Activated T-helper 2 cell treated with anti-CD3 and anti-CD28 coated beads, Interferon-gamma antibody, Interleukin-2, Interleukin-4, amounts not matched to agents 10 μg/mL and 5 μg/mL and 100 μg/mL, durations not matched to agents 14 hours and 24 hours and 36 hours (primary cell): ENCODE results near the gene GDPGP1. TPM values are rescaled to one million over a fixed set of nuclear protein-coding genes. Genes with fewer than 3 reads are reported as not detected.

Source experiments
- DNase-seq: peaks from one replicate; pipeline ENCODE4 v3.0.0; 2021; ENCODE audit warnings: low spot score
- H3K27ac Mint-ChIP-seq: one replicate; pipeline ENCODE4 v1.8.0; 2021; ENCODE audit warnings: mixed read lengths
- H3K27me3 Mint-ChIP-seq: one replicate; pipeline ENCODE4 v1.8.0; 2021; ENCODE audit warnings: low read depth, mixed read lengths
- H3K36me3 Mint-ChIP-seq: one replicate; pipeline ENCODE4 v1.8.0; 2021; ENCODE audit warnings: low read depth, mixed read lengths
- H3K4me1 Mint-ChIP-seq: one replicate; pipeline ENCODE4 v1.8.0; 2021; ENCODE audit warnings: low read depth, mixed read lengths
- H3K4me3 Mint-ChIP-seq: one replicate; pipeline ENCODE4 v1.8.0; 2021; ENCODE audit warnings: low read depth, mild to moderate bottlenecking, moderate library complexity, mixed read lengths
- H3K9me3 Mint-ChIP-seq: one replicate; pipeline ENCODE4 v1.8.0; 2021; ENCODE audit warnings: mixed read lengths
- intact Hi-C: fragments of 100-400 bp; cut with micrococcal nuclease; formaldehyde crosslinking; loops from one replicate; pipeline ENCODE4 v1.15.1; 2023
- total RNA-seq: library from RNA; stranded (reverse); gene quantifications from 2 replicates; pipeline ENCODE4 v1.2.3, GENCODE V29; 2022

GDPGP1 gene
- total RNA-seq, 1 donor from 2014 or later, result 12.0 TPM

DNA sequence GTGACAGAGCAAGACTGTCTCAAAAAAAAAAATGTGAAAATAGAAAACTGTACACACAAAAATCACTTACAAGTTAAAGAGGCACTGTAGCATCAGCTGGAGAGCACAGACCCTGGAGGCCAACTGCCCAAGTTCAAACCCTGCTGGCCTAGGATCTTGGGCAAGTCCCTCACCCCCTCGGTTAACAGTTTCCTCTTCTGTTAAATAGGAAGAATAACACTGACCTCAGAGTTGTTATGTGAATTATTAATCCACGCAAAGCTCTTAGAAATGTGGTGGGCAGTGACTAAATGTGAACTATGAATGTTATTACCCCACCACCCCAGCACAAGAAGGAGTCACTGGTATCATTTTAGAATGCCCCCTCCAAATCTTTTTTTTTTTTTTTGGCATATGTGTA, 11.5 kb upstream of the GDPGP1 start:
- Mint-ChIP-seq H3K4me1 (peaks cover 9% of the 10 kb centered on the region), H3K36me3 (peaks cover 15% of the 10 kb centered on the region), H3K27ac (no peak overlapping the region), H3K27me3 (no peaks in the 10 kb centered on the region), H3K4me3 (no peak overlapping the region), H3K9me3 (no peaks in the 10 kb centered on the region)
- intact Hi-C loops, result no loop called here
- DNase-seq, result no peak

DNA sequence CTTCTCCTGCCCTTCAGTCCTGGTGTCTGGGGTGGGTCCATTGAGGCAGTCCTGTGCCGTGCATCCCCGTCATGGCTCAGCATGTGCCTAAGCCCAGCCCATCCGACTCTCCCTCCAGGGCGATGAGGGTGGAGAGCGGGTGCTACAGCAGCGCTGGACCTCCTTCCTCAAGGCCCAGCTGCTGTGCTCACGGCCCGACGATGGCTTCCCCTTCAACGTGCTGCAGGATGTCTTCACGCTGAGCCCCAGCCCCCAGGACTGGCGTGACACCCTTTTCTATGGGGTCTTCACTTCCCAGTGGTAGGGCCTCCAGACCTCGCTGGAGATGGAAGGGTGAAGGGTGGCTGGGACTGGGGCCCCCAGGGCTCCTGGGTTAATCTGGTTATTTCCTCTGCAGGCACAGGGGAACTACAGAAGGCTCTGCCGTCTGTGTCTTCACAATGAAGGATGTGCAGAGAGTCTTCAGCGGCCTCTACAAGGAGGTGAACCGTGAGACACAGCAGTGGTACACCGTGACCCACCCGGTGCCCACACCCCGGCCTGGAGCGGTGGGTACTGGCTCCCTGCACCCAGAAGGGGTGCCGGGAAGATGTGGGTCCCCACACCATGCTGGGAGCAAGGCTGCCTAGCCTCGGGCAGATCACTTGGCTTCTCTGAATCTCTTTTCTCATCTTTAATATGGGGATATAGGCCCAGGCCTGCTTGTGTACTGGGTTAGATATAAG, 10.4 kb upstream of the GDPGP1 start:
- Mint-ChIP-seq H3K9me3 (no peaks in the 10 kb centered on the region), H3K36me3 (peaks cover 15% of the 10 kb centered on the region), H3K4me3 (no peak overlapping the region), H3K27ac (no peak overlapping the region), H3K27me3 (no peaks in the 10 kb centered on the region), H3K4me1 (peaks cover 7% of the 10 kb centered on the region)
- intact Hi-C loops, result no loop called here
- no peak for DNase-seq

DNA sequence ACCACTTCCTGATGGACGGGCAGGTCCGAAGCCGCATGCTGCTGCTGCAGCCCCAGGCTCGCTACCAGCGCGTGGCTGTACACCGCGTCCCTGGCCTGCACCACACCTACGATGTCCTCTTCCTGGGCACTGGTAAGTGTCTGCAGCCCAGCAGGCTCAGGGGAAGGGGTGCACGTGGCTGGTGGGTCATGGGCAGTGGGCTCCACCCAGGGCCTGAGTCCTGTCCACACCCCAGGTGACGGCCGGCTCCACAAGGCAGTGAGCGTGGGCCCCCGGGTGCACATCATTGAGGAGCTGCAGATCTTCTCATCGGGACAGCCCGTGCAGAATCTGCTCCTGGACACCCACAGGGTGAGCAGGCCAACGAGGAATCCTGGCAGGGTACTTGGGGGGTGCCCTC, 9.0 kb upstream of the GDPGP1 start:
- Mint-ChIP-seq H3K9me3 (no peaks in the 10 kb centered on the region), H3K4me3 (no peak overlapping the region), H3K27ac (no peak overlapping the region), H3K27me3 (no peaks in the 10 kb centered on the region), H3K4me1 (peaks cover 4% of the 10 kb centered on the region), H3K36me3 (peaks cover 25% of the 10 kb centered on the region)
- intact Hi-C loops, result no loop called here
- DNase-seq, result no peak

DNA sequence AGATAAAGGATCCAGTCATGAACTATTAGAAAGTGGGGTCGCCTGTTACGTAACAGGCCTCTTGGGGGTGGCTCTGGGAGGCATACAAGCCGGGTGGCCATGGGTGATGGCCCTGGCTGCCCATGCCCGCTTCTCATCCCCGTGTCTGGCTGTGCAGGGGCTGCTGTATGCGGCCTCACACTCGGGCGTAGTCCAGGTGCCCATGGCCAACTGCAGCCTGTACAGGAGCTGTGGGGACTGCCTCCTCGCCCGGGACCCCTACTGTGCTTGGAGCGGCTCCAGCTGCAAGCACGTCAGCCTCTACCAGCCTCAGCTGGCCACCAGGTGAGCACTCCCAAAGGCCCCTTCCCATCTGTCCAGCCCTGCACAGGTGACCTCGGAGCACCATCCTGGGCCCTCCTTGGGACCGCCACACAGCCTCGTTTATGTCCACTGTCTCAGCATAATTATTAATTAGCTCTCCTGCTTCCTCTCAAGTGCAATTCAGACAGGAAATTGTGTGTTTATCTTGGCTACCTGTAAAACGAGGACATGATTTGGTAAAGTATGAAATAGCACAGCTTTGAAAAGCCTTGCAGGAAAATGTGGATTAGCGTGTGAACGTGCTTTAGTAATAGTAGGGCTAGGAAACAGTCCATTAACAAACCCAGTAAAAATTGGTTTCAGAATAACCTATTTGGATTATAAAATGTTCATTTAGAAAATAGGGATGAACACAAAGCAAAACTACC, 8.3 kb upstream of the GDPGP1 start:
- H3K27ac Mint-ChIP-seq, result no peak overlapping the region
- H3K36me3 Mint-ChIP-seq, result peaks cover 31% of the 10 kb centered on the region
- no peaks in the 10 kb centered on the region for H3K27me3 Mint-ChIP-seq
- no peak overlapping the region for H3K4me3 Mint-ChIP-seq
- intact Hi-C loops, result no loop called here
- H3K4me1 Mint-ChIP-seq, result peaks cover 10% of the 10 kb centered on the region
- no peaks in the 10 kb centered on the region for H3K9me3 Mint-ChIP-seq
- no peak for DNase-seq

DNA sequence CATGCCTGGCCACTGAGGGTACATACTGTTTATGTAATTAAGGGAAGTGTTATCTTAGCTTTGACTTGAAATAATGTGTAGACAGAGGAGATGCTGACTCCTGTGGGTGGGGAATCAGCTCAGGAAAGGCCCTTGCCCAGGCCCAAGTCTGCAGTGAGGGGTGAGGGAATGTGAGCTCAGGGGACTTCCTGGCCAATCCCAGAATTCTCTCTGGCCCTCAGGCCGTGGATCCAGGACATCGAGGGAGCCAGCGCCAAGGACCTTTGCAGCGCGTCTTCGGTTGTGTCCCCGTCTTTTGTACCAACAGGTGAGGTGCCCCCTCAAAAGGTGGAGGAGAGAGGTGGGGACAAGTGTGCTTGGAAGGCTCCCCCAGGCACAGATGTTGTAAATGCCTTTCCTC, 6.7 kb upstream of the GDPGP1 start:
- no peak for DNase-seq
- intact Hi-C loops, result no loop called here
- Mint-ChIP-seq H3K4me1 (peaks cover 25% of the 10 kb centered on the region), H3K27ac (no peak overlapping the region), H3K4me3 (no peak overlapping the region), H3K9me3 (no peaks in the 10 kb centered on the region), H3K36me3 (peaks cover 40% of the 10 kb centered on the region), H3K27me3 (no peaks in the 10 kb centered on the region)

DNA sequence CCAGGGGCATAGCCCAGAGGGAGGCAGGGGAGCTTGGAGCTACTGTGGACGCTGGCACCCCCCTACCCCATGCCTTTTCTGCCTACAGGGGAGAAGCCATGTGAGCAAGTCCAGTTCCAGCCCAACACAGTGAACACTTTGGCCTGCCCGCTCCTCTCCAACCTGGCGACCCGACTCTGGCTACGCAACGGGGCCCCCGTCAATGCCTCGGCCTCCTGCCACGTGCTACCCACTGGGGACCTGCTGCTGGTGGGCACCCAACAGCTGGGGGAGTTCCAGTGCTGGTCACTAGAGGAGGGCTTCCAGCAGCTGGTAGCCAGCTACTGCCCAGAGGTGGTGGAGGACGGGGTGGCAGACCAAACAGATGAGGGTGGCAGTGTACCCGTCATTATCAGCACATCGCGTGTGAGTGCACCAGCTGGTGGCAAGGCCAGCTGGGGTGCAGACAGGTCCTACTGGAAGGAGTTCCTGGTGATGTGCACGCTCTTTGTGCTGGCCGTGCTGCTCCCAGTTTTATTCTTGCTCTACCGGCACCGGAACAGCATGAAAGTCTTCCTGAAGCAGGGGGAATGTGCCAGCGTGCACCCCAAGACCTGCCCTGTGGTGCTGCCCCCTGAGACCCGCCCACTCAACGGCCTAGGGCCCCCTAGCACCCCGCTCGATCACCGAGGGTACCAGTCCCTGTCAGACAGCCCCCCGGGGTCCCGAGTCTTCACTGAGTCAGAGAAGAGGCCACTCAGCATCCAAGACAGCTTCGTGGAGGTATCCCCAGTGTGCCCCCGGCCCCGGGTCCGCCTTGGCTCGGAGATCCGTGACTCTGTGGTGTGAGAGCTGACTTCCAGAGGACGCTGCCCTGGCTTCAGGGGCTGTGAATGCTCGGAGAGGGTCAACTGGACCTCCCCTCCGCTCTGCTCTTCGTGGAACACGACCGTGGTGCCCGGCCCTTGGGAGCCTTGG, 5.9 kb upstream of the GDPGP1 start:
- H3K36me3 Mint-ChIP-seq, result peaks cover 46% of the 10 kb centered on the region

DNA sequence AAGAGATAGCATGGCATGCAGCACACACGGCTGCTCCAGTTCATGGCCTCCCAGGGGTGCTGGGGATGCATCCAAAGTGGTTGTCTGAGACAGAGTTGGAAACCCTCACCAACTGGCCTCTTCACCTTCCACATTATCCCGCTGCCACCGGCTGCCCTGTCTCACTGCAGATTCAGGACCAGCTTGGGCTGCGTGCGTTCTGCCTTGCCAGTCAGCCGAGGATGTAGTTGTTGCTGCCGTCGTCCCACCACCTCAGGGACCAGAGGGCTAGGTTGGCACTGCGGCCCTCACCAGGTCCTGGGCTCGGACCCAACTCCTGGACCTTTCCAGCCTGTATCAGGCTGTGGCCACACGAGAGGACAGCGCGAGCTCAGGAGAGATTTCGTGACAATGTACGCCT, 5.0 kb upstream of the GDPGP1 start:
- Mint-ChIP-seq H3K4me3 (no peak overlapping the region), H3K27me3 (no peaks in the 10 kb centered on the region), H3K9me3 (no peaks in the 10 kb centered on the region), H3K4me1 (peaks cover 29% of the 10 kb centered on the region), H3K36me3 (peaks cover 46% of the 10 kb centered on the region), H3K27ac (no peak overlapping the region)
- no peak for DNase-seq
- intact Hi-C loops, result no loop called here

More for the DNA sequence above, 5.9 kb upstream of the GDPGP1 start:
- intact Hi-C loops, result no loop called here
- Mint-ChIP-seq H3K4me1 (peaks cover 29% of the 10 kb centered on the region), H3K27ac (no peak overlapping the region), H3K4me3 (no peak overlapping the region), H3K9me3 (no peaks in the 10 kb centered on the region), H3K27me3 (no peaks in the 10 kb centered on the region)
- no peak for DNase-seq

GRCh38 chr15:90230071-90230494, 3.9 kb upstream of the GDPGP1 start:
- intact Hi-C loops, result loop anchor here (5.0 to 10.0 kb wide), 4 partner anchors 62 to 705 kb away; partner anchors contain the start of genes HDDC3 and UNC45A
- DNase-seq, result no peak
- Mint-ChIP-seq H3K27ac (peak overlapping the region; percentile 82), H3K27me3 (no peaks in the 10 kb centered on the region), H3K4me3 (peak overlapping the region; percentile 92), H3K4me1 (peaks cover 34% of the 10 kb centered on the region), H3K36me3 (peaks cover 46% of the 10 kb centered on the region), H3K9me3 (no peaks in the 10 kb centered on the region)

- peak overlapping the region; percentile 82 for H3K27ac Mint-ChIP-seq
- intact Hi-C loops, result loop anchor here (5.0 to 10.0 kb wide), 4 partner anchors 62 to 704 kb away; partner anchors contain the start of genes HDDC3 and UNC45A
- H3K27me3 Mint-ChIP-seq, result no peaks in the 10 kb centered on the region
- peaks cover 35% of the 10 kb centered on the region for H3K4me1 Mint-ChIP-seq
- H3K36me3 Mint-ChIP-seq, result peaks cover 46% of the 10 kb centered on the region
- no peaks in the 10 kb centered on the region for H3K9me3 Mint-ChIP-seq
- no peak for DNase-seq
- peak overlapping the region; percentile 92 for H3K4me3 Mint-ChIP-seq
Observed at GRCh38 chr15:90230610-90231009, 3.4 kb upstream of the GDPGP1 start.

- Mint-ChIP-seq H3K27me3 (no peaks in the 10 kb centered on the region), H3K27ac (peak overlapping the region; percentile 86), H3K4me3 (peak overlapping the region; percentile 92), H3K36me3 (peaks cover 48% of the 10 kb centered on the region), H3K9me3 (no peaks in the 10 kb centered on the region), H3K4me1 (peaks cover 35% of the 10 kb centered on the region)
- intact Hi-C loops, result loop anchor here (5.0 to 10.0 kb wide), 4 partner anchors 61 to 703 kb away; partner anchors contain the start of genes HDDC3 and UNC45A
- peak; percentile 77 for DNase-seq
Observed at GRCh38 chr15:90231028-90232017, 2.7 kb upstream of the GDPGP1 start.

DNA sequence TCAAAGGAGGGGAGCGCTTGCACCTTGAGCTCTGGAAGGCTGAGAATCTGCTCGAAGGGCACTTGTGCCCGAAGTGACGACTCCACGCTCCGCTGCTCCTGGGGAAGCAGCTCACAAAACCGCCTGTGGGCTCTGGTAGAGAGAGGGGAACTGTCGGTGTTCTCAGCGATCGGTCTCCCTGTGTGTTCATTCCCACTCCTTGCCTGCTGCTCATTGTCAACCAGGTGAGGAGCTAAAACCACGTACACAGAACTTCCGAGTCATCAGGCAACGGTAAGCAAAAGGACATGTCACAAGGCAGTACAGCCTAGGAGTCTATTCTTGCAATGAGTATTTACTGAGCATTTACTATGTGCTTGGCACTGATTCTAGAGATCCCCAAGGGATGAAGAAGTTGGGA, 1.8 kb upstream of the GDPGP1 start:
- no peaks in the 10 kb centered on the region for H3K27me3 Mint-ChIP-seq
- intact Hi-C loops, result loop anchor here (5.0 to 10.0 kb wide), 4 partner anchors 60 to 703 kb away; partner anchors contain the start of genes HDDC3 and UNC45A
- peak overlapping the region; percentile 92 for H3K4me3 Mint-ChIP-seq
- H3K36me3 Mint-ChIP-seq, result peaks cover 52% of the 10 kb centered on the region
- H3K27ac Mint-ChIP-seq, result peak overlapping the region; percentile 86
- DNase-seq, result no peak
- H3K4me1 Mint-ChIP-seq, result peaks cover 35% of the 10 kb centered on the region
- H3K9me3 Mint-ChIP-seq, result no peaks in the 10 kb centered on the region
